Measurements from ENCODE around the gene INSL4.

Gene INSL4

DNA sequence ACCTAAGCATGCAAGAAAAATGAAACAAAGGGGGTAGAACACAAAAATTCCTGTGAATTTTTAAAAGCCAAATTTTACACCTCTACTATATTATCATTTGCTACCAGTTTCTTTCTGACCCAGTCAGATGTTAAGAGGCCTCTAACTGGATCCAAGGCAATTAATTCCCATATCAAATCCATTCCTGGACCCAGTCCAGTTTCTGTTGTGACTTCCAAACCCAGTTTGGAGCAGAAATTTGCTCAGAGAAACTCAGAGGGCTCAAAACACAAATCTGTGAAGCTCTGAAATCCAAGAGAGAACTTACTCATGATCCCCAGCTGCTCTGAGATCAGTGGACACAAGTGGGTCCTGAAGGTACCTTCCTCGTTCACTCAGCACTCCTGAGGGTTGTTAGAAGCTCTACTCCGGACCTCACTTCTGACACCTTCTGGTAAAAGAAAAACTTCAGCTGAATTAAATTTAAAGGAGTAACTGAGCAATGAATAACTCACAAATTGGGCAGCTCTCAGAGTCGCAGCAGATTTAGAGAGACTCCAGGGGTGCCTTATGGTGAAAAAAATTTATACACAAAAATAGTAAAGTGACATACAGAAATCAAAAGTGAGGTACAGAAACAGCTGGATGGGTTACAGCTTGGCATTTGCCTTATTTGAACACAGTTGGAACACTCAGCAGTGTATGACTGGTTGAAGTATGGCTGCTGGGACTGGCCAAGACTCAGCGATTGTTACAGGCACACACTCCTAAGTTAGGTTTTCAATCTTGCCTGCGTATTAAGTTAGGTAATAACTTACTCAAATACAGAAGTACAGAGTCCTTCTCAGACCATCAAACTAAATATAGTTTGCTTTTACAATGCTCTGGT is 32.4 kb downstream of the INSL4 start:
- DNase-seq (ENCODE audit: low read depth): no peak

DNA sequence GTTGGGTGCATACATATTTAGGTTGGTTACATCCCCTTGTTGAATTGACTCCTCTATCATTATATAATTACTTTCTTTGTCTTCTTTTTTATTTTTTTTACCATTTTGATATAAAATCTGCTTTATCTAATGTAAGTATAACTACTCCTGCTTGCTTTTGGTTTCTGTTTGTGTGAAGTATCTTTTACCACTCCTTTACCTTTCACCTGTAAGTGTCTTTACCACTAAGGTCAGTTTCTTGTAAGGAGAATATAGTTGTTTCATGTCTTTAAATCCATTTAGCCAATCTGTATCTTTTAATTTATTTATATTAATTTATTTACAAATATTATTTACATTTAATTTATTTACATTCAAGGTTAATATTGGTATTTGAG is 33.0 kb downstream of the INSL4 start:
- Histone ChIP-seq H3K4me3 (ENCODE audit: low read length) (no peak overlapping the region), H3K9me3 (ENCODE audit: control insufficient read depth, low read length) (peaks cover 14% of the 10 kb centered on the region), H3K9ac (ENCODE audit: low read length) (no peak overlapping the region), H3K36me3 (ENCODE audit: control insufficient read depth, insufficient read depth, low read length, severe bottlenecking) (no peaks in the 10 kb centered on the region), H3K27me3 (replicated peaks; ENCODE audit: control insufficient read depth, insufficient read depth, low read length) (no peaks in the 10 kb centered on the region), H3K4me1 (ENCODE audit: control insufficient read depth, insufficient read depth, low read length) (peaks cover 15% of the 10 kb centered on the region)
- no peak for DNase-seq (ENCODE audit: low read depth)

More for the DNA sequence above, 32.4 kb downstream of the INSL4 start:
- H3K9ac ChIP-seq (ENCODE audit: low read length): no peak overlapping the region
- H3K27me3 ChIP-seq (replicated peaks; ENCODE audit: control insufficient read depth, insufficient read depth, low read length): no peaks in the 10 kb centered on the region
- H3K9me3 ChIP-seq (ENCODE audit: control insufficient read depth, low read length): peaks cover 15% of the 10 kb centered on the region
- H3K4me3 ChIP-seq (ENCODE audit: low read length): no peak overlapping the region
- H3K36me3 ChIP-seq (ENCODE audit: control insufficient read depth, insufficient read depth, low read length, severe bottlenecking): no peaks in the 10 kb centered on the region
- H3K4me1 ChIP-seq (ENCODE audit: control insufficient read depth, insufficient read depth, low read length): peaks cover 15% of the 10 kb centered on the region

DNA sequence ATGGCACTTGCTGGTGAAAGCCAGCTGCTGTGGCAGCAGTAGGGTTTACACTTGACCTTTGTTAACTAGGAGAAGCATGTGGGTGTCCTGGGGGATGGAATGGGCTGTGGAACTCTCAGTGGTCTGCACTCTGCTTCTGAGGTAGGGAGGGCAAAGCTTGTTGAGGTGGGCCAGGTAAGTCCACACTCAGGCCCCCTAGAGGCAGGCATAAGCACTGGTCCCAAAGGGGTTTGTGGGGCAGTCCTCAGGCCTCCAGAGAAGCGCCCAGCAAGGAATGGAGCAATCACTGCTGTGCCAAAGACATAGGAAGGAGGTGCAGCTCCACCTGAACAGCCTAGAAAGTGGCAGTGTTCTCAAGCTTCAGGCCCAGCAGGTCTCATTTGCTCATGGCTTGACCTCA is 34.7 kb downstream of the INSL4 start:
- no peak overlapping the region for H3K9ac ChIP-seq (ENCODE audit: low read length)
- no peak overlapping the region for H3K4me3 ChIP-seq (ENCODE audit: low read length)
- H3K36me3 ChIP-seq (ENCODE audit: control insufficient read depth, insufficient read depth, low read length, severe bottlenecking): no peaks in the 10 kb centered on the region
- no peaks in the 10 kb centered on the region for H3K27me3 ChIP-seq (replicated peaks; ENCODE audit: control insufficient read depth, insufficient read depth, low read length)
- H3K4me1 ChIP-seq (ENCODE audit: control insufficient read depth, insufficient read depth, low read length): peaks cover 15% of the 10 kb centered on the region
- DNase-seq (ENCODE audit: low read depth): no peak
- H3K9me3 ChIP-seq (ENCODE audit: control insufficient read depth, low read length): no peaks in the 10 kb centered on the region

GRCh38 chr9:5269249-5269715 is 38.1 kb downstream of the INSL4 start:
- DNase-seq (ENCODE audit: low read depth): peak; percentile 18
- Histone ChIP-seq H3K27me3 (replicated peaks; ENCODE audit: control insufficient read depth, insufficient read depth, low read length) (no peaks in the 10 kb centered on the region), H3K36me3 (ENCODE audit: control insufficient read depth, insufficient read depth, low read length, severe bottlenecking) (no peaks in the 10 kb centered on the region), H3K9me3 (ENCODE audit: control insufficient read depth, low read length) (no peaks in the 10 kb centered on the region), H3K9ac (ENCODE audit: low read length) (no peak overlapping the region), H3K4me3 (ENCODE audit: low read length) (no peak overlapping the region), H3K4me1 (ENCODE audit: control insufficient read depth, insufficient read depth, low read length) (no peaks in the 10 kb centered on the region)

- H3K9ac ChIP-seq (ENCODE audit: low read length): no peak overlapping the region
- H3K36me3 ChIP-seq (ENCODE audit: control insufficient read depth, insufficient read depth, low read length, severe bottlenecking): no peaks in the 10 kb centered on the region
- H3K4me1 ChIP-seq (ENCODE audit: control insufficient read depth, insufficient read depth, low read length): no peaks in the 10 kb centered on the region
- no peaks in the 10 kb centered on the region for H3K27me3 ChIP-seq (replicated peaks; ENCODE audit: control insufficient read depth, insufficient read depth, low read length)
- no peaks in the 10 kb centered on the region for H3K9me3 ChIP-seq (ENCODE audit: control insufficient read depth, low read length)
- no peak overlapping the region for H3K4me3 ChIP-seq (ENCODE audit: low read length)
- DNase-seq (ENCODE audit: low read depth): no peak
Observed at GRCh38 chr9:5274770-5275169, 43.6 kb downstream of the INSL4 start.

GRCh38 chr9:5278486-5278885 is 47.3 kb downstream of the INSL4 start:
- no peak overlapping the region for H3K4me3 ChIP-seq (ENCODE audit: low read length)
- no peak overlapping the region for H3K9ac ChIP-seq (ENCODE audit: low read length)
- no peaks in the 10 kb centered on the region for H3K27me3 ChIP-seq (replicated peaks; ENCODE audit: control insufficient read depth, insufficient read depth, low read length)
- no peaks in the 10 kb centered on the region for H3K4me1 ChIP-seq (ENCODE audit: control insufficient read depth, insufficient read depth, low read length)
- no peak for DNase-seq (ENCODE audit: low read depth)
- H3K9me3 ChIP-seq (ENCODE audit: control insufficient read depth, low read length): no peaks in the 10 kb centered on the region
- no peaks in the 10 kb centered on the region for H3K36me3 ChIP-seq (ENCODE audit: control insufficient read depth, insufficient read depth, low read length, severe bottlenecking)
